Endodermal cell (in vitro differentiated cells): ENCODE results near the gene WDR86. TPM values are rescaled to one million over a fixed set of nuclear protein-coding genes. Genes with fewer than 3 reads are reported as not detected.

Experiments
- DNase-seq: peaks from one replicate; pipeline ENCODE4 v3.0.0-alpha.2; 2017
- H3K27ac ChIP-seq: 2 replicates; pipeline ENCODE4 v1.5.1; 2013; ENCODE audit warnings: mild to moderate bottlenecking, low read depth, low read length, moderate library complexity
- H3K27me3 ChIP-seq: 2 replicates; pipeline ENCODE4 v1.6.1; 2013; ENCODE audit warnings: mild to moderate bottlenecking, low read length, moderate library complexity; ENCODE audit not compliant: insufficient read depth, control insufficient read depth, poor library complexity, severe bottlenecking
- H3K36me3 ChIP-seq: 2 replicates; pipeline ENCODE4 v1.7.0; 2013; ENCODE audit warnings: mild to moderate bottlenecking, low read length, moderate library complexity; ENCODE audit not compliant: control insufficient read depth, insufficient read depth
- H3K4me1 ChIP-seq: one replicate; pipeline ENCODE4 v1.7.0; 2013; ENCODE audit warnings: low read length; ENCODE audit not compliant: control insufficient read depth, insufficient read depth
- H3K4me3 ChIP-seq: 2 replicates; pipeline ENCODE4 v1.5.1; 2013; ENCODE audit warnings: mild to moderate bottlenecking, low read length, moderate library complexity
- H3K9ac ChIP-seq: 2 replicates; pipeline ENCODE4 v1.6.1; 2013; ENCODE audit warnings: mild to moderate bottlenecking, low read length, moderate library complexity; ENCODE audit not compliant: poor library complexity, severe bottlenecking; ENCODE audit errors: extremely low read depth
- H3K9me3 ChIP-seq: 2 replicates; pipeline ENCODE4 v1.6.1; 2013; ENCODE audit warnings: mild to moderate bottlenecking, low read length, moderate library complexity; ENCODE audit not compliant: control insufficient read depth
- H3K27ac Mint-ChIP-seq: 2 replicates; pipeline ENCODE4 v1.8.0; 2020; ENCODE audit warnings: mixed read lengths
- H3K27me3 Mint-ChIP-seq: 2 replicates; pipeline ENCODE4 v1.8.0; 2021; ENCODE audit warnings: mild to moderate bottlenecking, mixed read lengths; ENCODE audit not compliant: insufficient read depth
- H3K36me3 Mint-ChIP-seq: 2 replicates; pipeline ENCODE4 v1.8.0; 2020; ENCODE audit warnings: low read depth, mixed read lengths
- H3K4me1 Mint-ChIP-seq: 2 replicates; pipeline ENCODE4 v1.8.0; 2020; ENCODE audit warnings: mixed read lengths
- H3K4me3 Mint-ChIP-seq: 2 replicates; pipeline ENCODE4 v1.8.0; 2020; ENCODE audit warnings: mild to moderate bottlenecking, moderate library complexity, mixed read lengths
- H3K9me3 Mint-ChIP-seq: 2 replicates; pipeline ENCODE4 v1.8.0; 2020; ENCODE audit warnings: mild to moderate bottlenecking, mixed read lengths
- CTCF ChIP-seq: fragments of 200-600 bp; sonication (generic); conservative IDR thresholded peaks from 2 replicates; pipeline ENCODE4 v1.5.0; 2021; ENCODE audit warnings: antibody characterized with exemption, mild to moderate bottlenecking
- WGBS, 2 experiments: methylation state at CpG; one replicate each; pipeline versions ENCODE4 v1.1.5 to v1.1.7; 2013; ENCODE audit warnings: missing lambda C conversion rate in 2 of 2, mixed read lengths in 1 of 2; ENCODE audit not compliant: insufficient coverage in 1 of 2, insufficient read length in 1 of 2; 5-methylcytosine and 5-hydroxymethylcytosine counted together
- total RNA-seq, 2 donors: library from RNA; stranded (reverse); fragmentation: NEBNext Ultra II Directional in 1 of 2; extraction: Animal tissue kit (Norgen Biotek cat#: 25700) in 1 of 2; gene quantifications; 2 replicates in 1 of 2; 3 replicates in 1 of 2; pipeline ENCODE4 v1.2.1, GENCODE V29; 2021

WDR86 gene
- total RNA-seq, 2 donors from 2014 or later = 83.3 to 94.2 TPM

GRCh38 chr7:151387161-151388006, 22.5 kb downstream of the WDR86 start:
- no peak for DNase-seq
- Histone ChIP-seq H3K4me1 (peaks cover 1% of the 10 kb centered on the region), H3K4me3 (no peak overlapping the region), H3K27ac (no peak overlapping the region), H3K36me3 (peaks cover 13% of the 10 kb centered on the region), H3K9me3 (no peaks in the 10 kb centered on the region), H3K9ac (no peak overlapping the region), H3K27me3 (peaks cover 21% of the 10 kb centered on the region)
- no peak for TF ChIP-seq CTCF
- WGBS, 2 experiments = 90 to 93% methylated on average over 20 to 24 of the region's 24 CpGs
- Mint-ChIP-seq H3K27me3 (peaks cover 24% of the 10 kb centered on the region), H3K36me3 (peaks cover 53% of the 10 kb centered on the region), H3K9me3 (no peaks in the 10 kb centered on the region), H3K27ac (no peak overlapping the region), H3K4me3 (no peak overlapping the region), H3K4me1 (peaks cover 6% of the 10 kb centered on the region)

GRCh38 chr7:151386301-151387160, 23.3 kb downstream of the WDR86 start:
- Histone ChIP-seq H3K9me3 (no peaks in the 10 kb centered on the region), H3K4me3 (no peak overlapping the region), H3K4me1 (peaks cover 3% of the 10 kb centered on the region), H3K9ac (no peak overlapping the region), H3K27ac (no peak overlapping the region), H3K27me3 (peaks cover 29% of the 10 kb centered on the region), H3K36me3 (peaks cover 13% of the 10 kb centered on the region)
- no peak for TF ChIP-seq CTCF
- DNase-seq = no peak
- Mint-ChIP-seq H3K4me3 (no peak overlapping the region), H3K27ac (peak overlapping the region; percentile 35), H3K9me3 (no peaks in the 10 kb centered on the region), H3K36me3 (peaks cover 56% of the 10 kb centered on the region), H3K4me1 (peaks cover 10% of the 10 kb centered on the region), H3K27me3 (peaks cover 28% of the 10 kb centered on the region)
- 94 to 95% methylated on average over 8 to 16 of the region's 16 CpGs for WGBS, 2 experiments

- Histone ChIP-seq H3K4me3 (no peak overlapping the region), H3K4me1 (peaks cover 3% of the 10 kb centered on the region), H3K9me3 (no peaks in the 10 kb centered on the region), H3K27me3 (peaks cover 29% of the 10 kb centered on the region), H3K9ac (no peak overlapping the region), H3K27ac (no peak overlapping the region), H3K36me3 (peaks cover 7% of the 10 kb centered on the region)
- H3K4me1 Mint-ChIP-seq = peaks cover 10% of the 10 kb centered on the region
- H3K27me3 Mint-ChIP-seq = peaks cover 28% of the 10 kb centered on the region
- H3K36me3 Mint-ChIP-seq = peaks cover 49% of the 10 kb centered on the region
- TF ChIP-seq CTCF = no peak
- 95 to 99% methylated on average over 16 to 26 of the region's 26 CpGs for WGBS, 2 experiments
- H3K27ac Mint-ChIP-seq = no peak overlapping the region
- DNase-seq = no peak
- no peaks in the 10 kb centered on the region for H3K9me3 Mint-ChIP-seq
- H3K4me3 Mint-ChIP-seq = no peak overlapping the region
Measured at GRCh38 chr7:151385626-151386300, 24.1 kb downstream of the WDR86 start.
